ENCODE measurements around the gene DHODH.
A peak's percentile ranks its signal among the peaks of the same experiment; 100 is the strongest.
"Not testable (repeated sequence)": the region's sequence is repeated elsewhere in the genome, so short reads cannot be mapped to it uniquely, and the experiment has no call there.

Gene DHODH

DNA sequence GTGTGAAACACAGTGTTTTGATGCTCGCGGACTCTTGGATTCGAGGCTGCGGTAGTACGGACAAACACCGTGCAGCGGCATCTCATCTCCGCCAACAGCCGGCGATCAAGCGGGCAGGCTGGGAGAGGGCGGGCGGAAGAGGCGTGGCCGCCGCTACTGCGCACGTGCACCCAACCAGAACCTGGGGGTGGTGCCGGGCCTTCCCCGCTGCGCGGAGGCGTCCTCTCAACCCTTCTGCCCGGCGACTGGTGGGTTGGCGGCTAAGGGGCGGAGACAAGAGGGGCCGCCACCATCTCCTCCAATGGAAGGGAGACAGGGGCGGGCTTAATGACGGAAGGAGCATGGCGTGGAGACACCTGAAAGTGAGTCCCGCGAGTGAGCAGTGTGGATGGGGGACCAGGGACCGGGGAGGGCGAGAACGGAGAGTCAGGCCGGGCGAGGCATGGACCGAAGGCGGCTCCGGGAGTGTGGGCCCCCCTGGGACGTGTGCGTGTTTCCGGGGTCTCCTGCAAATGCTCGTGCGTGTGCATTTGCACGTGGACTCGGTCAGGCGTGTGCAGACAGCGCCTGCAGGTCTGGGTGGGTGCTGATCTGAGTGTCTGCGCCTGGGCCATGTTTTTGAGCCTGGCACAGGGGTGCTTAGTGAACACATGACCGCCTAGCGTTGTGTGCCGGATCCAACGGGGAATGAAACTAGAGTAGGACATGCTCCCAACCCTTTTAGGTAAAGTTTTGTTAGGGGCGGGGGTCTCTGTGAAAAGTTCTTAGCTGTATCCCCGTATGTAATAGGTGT lies at the start of gene DHODH:
TSS of gene DHODH (plus strand) at position 321 of the 793 bp plus-strand sequence. CDS start at position 342, 21 bp downstream.
- peak; percentile 97 for DNase-seq (ENCODE audit: low read depth in 2 of 2)

DNA sequence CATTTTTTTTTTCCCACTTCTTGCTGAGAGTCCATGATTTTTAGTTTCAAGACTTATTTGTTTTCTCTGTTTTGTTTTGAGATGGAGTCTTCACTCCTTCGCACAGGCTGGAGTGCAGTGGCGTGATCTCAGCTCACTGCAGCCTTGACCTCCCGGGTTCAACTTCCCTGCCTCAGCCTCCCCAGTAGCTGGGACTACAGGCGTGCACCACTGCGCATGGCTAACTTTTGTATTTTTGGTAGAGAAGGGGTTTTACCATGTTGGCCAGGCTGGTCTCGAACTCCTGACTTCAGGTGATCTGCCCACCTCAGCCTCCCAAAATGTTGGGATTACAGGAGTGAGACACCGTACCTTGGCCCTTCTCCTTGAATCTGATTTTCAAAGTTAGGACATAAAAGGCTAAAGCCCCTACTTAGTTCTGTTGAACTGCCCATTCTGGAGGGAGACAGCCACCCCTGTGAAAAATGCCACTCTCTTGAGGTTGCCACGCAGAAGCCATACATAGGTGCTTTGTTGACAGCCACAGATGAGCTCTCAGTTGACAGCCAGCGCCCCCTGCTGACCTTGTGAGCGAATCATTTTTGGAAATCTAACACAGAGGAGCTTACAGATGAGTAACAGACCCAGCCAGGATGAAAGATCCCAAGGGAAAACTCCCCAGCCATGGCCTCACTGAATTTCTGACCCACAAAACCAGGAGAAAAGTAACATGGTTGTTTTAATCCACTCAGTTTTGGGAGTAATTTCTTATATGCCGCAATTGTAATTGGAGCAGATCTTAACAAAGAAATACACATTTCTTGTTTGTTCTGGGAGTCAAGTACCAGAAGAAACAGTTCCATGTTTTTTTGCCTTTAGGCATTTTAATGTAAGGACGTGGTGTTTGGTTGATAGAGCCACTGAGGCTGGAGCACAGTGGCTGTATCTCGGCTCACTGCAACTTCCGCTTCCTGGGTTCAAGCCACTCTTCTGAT lies 47.2 kb upstream of the DHODH start:
- DNase-seq (ENCODE audit: low read depth in 2 of 2), result peak; percentile 68 to 78

DNA sequence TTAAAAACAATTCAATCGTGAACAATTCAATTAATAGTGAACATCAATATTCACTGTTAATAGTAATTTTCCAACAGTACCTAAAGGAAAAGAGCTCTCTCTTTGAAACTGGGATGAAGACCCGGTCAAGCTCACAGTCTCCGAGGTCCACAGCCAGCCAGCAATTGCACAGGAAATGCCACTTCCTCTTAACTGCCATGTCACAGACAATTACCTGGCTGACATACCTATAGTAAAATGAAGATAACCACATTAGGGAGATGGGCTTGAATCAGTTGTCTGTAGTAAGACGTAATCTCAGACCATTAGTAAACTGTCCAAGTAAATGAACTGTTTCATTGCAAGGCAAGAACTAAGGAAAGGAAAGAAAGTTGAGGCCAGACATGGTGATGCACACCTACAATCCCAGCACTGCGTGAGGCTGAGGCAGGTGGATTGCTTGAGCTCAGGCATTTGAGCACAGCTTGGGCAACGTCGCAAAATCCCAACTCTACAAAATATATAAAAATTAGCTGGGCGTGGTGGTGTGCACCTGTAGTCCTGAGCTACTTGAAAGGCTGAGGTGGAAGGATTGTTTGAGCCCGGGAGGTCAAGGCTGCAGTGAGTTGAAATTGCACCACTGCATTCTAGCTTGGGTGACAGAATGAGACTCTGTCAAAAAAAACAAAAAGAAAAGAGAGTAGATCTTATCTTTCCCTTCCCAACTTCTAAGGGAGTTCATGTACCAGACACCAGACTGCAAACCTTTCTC lies 45.2 kb upstream of the DHODH start:
- DNase-seq (ENCODE audit: low read depth in 2 of 2), result no peak

DNA sequence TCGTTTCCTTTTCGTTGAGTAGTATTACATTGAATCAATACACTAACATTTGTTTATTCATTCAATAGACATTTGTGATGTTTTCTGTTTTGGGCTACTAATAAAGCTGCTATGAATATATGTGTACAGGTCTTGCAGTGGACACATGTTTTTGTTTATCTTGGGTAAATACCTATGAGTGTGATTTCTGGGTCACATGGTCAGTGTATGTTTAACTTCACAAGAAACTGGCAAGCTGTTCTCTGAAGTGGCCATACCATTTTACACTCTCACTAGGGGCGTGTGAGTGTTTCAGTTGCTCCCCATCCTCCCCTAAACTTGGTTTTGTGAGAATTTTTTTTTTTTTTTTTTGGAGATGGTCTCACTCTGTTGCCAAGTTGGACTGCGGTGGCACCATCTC lies 43.3 kb upstream of the DHODH start:
- DNase-seq (ENCODE audit: low read depth in 2 of 2), result no peak

DNA sequence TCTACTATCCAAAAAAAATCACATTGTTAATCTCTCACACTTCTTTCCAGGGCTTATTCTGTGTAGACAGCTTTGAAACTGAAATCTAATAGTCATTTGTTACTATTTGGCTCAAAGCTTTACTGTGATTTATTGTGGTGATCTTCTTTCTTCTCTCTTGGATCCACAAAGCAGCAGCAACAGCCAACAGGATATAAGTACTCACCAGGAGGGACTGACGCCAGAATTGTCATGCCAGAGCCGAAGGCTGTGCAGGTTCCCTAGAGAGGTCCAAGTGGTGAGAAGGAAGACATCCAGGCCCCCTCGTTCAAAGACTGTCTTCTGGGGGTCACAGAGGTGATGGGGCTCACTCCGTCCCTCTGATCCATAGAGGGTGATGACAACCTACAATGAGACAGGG lies 41.6 kb upstream of the DHODH start:
- no peak for DNase-seq (ENCODE audit: low read depth in 2 of 2)

DNA sequence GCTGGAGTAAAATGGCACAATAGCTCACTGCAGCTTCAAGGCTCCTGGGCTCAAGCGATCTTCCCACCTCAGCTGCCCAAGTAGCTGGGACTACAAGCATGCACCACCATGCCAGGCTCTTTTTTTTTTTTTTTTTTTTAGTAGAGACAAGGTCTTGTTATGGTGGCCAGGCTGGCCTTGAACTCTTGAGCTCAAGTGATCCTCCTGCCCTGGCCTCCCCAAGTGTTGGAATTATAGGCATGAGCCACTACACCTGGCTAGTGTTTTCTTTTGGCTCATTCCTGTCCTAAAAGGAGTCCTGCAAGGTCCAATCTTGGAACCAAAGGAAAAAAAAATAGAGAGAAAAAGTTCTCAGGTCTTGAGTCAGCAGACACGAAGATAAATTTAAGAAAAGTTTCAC lies 39.2 kb upstream of the DHODH start:
- no peak for DNase-seq (ENCODE audit: low read depth in 2 of 2)

DNA sequence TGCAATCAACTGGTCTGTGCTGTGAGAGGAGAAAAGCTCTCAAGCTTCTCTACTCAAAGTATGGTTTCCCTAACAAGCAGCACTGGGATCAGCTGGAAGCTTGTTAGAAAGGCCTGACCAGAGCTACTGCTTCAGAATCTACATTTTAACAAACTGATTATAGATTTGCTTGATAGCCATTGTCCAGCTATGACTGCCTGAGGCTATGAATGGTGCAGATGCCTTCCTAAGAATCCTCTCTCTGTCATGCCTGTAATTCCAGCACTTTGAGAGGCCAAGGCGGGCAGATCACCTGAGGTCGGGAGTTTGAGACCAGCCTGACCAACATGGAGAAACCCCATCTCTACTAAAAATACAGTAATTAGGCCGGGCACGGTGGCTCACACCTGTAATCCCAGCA lies 37.0 kb upstream of the DHODH start:
- no peak for DNase-seq (ENCODE audit: low read depth in 2 of 2)

DNA sequence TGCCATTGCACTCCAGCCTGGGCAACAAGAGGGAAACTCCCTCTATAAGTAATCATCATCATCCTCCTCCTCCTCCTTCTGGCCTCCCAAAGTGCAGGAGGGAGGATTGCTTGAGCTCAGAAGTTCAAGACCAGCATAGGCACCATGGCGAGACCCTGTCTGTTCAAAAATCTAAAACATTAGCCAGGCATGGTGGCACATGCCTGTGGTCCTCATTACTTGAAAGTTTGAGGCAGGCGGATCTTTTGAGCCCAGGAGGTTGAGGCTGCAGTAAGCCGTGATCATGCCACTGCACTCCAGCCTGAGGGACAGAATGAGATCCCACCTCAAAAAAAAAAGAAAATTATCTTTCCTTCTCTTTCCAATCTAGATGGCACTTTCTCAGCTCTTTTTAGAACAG lies 36.2 kb upstream of the DHODH start:
- DNase-seq (ENCODE audit: low read depth in 2 of 2), result no peak

DNA sequence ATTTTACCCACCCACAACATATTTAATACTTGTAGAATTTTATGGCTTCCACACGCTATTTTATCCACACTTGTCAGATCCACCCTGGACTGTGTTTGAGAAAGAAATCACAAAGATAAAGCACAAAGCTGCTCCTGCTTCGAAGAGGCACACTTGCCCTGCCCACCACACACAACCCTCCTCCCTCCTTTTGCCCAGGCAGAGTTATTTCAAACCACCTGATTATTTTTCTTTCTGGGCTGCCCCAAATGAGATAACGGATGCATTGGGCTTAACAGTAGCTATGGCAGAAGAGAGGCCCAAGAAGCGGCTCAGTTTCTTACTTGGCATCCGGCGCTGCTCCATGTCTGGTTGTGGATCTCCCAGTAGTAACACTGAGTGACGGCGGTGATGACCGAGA lies 35.5 kb upstream of the DHODH start:
- DNase-seq (ENCODE audit: low read depth in 2 of 2), result no peak

DNA sequence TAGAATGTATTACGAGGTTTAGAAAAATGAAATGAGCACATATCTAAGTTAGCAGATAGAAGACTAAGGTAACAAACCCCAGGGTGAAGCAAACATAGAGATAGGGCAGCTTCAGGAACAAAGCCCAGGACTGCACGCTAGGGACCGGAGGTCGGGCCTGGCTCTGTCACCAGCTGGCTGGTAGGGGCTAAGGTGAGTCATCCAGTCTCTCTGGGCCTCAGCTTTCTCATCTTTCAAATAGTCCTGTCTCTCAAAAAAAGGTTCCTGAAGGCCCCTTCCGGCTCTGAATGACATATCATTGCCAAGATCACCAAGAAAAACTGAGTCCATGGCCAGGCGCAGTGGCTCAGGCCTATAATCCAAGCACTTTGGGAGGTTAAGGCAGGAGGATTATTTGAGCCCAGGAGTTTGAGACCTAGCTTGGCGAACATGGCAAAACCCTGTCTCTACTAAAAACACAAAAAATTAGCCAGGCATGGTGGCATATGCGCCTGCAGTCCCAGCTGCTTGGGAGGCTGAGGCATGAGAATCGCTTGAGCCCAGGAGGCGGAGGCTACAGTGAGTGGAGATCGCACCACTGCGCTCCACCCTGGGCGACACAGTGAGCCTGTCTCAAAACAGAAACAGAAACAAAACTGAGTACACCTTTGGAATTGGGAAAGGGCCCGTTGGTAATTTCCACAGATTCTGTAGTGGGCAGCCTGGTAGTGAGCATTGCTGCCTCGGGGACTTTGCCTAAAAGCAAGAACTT lies 34.3 kb upstream of the DHODH start:
- DNase-seq (ENCODE audit: low read depth in 2 of 2), result no peak

DNA sequence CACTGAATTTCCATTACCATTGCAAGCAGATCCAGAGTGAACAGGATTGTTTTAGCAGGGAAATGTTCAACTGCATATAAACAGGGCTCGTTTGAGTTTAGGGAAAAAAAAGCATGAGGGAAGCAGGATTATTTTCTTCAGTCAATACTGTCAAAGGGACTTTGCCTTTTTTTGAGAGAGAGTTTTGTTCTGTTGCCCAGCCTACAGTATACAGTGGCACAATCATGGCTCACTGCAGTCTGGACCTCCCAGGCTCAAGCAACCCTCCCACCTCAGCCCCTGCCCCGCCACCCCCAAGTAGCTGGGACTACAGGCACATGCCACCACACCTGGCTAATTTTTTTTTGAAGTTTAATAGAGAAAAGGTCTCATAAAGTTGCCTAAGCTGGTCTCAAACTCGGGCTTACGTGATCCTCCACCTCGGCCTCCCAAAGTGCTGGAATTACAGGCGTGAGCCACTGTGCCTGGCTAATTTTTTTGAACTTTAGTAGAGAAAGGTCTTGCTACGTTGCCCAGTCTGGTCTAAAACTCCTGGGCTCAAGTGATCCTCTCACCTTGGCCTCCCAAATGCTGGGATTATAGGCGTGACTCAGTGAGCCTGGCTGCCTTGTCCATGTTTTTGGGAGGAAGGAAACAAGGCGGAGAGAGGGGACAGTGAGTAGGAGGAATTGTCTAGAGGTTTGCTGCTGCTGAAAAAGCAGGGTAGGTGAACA lies 23.1 kb upstream of the DHODH start:
- DNase-seq (ENCODE audit: low read depth in 2 of 2), result no peak

DNA sequence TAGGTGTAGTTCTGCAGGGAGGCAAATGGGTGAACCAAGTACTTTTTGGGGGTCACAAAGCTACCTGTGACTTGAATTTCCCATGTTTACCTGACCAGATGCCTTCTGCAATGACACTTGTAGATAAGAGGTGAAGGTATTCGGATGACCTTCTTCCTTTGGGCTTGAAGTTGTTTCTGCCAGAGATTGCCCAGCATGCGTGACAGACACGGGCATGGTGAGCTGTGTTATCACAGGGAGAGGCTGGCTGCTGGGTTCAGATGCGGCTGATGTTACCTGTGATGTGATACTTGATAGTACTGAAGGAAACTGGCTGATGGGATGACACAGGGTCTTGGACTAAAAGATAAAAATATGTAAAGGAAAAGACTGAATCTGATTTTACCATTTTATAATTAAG lies 22.4 kb upstream of the DHODH start:
- DNase-seq (ENCODE audit: low read depth in 2 of 2), result no peak

DNA sequence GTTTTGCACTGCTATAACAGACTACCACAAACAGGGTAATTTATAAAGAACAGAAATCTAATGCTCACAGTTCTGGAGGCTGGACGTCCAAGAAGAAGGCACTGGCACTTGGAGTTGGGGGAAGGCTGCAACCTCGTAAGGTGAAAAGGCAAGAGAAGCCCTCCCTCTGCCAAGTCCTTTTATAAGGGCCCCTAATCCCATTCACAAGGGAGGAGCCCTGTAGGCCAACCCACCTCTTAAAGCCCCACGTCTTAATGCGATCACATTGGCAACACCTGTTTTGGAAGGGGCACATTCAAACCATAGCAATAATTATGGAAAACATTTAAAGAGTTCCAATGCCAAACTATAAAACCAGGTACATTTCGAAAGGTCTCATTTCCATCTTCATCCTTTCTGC lies 13.5 kb upstream of the DHODH start:
- no peak for DNase-seq (ENCODE audit: low read depth in 2 of 2)

DNA sequence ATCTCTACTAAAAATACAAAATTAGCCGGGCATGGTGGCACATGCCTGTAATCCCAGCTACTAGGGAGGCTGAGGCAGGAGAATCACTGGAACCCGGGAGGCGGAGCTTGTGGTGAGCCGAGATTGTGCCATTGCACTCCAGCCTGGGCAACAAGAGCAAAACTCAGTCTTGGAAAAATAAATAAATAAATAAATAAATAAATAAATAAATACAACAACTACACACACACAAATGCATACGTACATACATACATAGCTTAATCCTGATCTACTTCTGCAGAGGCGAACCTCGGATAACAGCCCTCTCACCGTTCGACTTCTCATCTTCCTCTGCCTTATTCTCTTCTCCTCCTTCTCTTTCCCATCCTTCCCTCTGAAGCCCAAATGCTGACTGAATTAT lies 11.0 kb upstream of the DHODH start:
- not testable (repeated sequence) for DNase-seq (ENCODE audit: low read depth in 2 of 2)

DNA sequence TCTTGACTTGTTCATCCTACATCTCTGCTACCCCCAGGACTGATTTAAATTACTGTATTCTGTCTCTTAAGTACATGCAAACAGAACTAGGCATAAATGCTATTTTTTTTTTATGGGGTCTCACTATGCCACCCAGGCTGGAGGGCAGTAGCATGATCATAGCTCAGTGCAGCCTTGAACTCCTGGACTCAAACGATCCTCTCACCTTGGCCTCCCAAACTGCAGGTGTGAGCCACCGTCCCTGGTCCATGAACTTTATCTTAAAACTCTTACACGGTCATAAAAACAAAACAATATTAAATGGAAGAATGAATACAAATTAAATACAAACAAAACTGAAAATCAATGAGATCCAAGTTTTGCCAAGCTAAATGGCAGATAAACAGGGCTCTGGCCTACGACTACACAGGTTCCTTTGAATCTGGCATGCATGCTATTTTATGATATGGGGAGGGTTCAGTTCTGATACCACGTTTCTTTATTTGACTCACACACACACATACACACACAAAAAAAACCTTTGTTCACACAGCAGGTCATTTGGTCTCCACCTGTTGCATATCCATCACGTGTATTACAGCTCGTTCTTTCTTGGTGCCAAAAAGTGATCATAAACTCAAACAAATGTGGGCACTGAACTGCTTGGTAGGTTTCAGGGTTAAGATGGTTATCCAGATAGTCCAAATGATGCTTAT lies 7.2 kb upstream of the DHODH start:
- DNase-seq (ENCODE audit: low read depth in 2 of 2), result no peak

DNA sequence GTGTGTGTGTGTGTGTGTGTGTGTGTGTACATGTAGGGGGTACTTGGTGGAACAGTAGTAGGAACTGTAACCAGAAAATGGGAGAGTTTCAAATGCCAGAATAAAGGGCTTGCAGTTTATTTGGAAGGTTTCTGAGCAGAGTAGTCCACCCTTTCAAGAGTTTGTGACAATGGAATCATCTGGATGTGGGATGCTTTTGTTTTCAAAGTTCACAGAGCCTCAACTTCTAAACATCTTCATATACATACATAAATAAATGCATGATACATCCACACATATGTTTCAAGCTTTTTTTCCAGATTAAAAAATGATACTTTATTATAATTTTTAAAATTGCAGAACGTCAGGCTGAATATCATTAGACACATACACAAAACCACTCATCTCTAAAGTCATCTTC lies 5.9 kb upstream of the DHODH start:
- no peak for DNase-seq (ENCODE audit: low read depth in 2 of 2)

DNA sequence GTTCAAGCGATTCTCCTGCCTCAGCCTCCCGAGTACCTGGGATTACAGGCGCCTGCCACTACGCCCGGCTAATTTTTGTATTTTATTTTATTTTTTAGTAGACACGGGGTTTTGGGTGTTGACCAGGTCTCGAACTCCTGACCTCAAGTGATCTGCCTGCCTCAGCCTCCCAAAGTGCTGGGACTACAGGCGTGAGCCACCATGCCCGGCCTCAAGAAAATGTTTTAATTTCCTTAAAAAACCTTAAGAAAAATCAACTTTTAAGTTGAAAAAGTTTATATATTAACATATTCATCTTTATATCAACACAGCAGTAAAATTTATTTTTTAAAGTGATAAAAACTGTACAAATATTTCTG lies 500 bp upstream of the DHODH start:
- not testable (repeated sequence) for DNase-seq (ENCODE audit: low read depth in 2 of 2)

DNA sequence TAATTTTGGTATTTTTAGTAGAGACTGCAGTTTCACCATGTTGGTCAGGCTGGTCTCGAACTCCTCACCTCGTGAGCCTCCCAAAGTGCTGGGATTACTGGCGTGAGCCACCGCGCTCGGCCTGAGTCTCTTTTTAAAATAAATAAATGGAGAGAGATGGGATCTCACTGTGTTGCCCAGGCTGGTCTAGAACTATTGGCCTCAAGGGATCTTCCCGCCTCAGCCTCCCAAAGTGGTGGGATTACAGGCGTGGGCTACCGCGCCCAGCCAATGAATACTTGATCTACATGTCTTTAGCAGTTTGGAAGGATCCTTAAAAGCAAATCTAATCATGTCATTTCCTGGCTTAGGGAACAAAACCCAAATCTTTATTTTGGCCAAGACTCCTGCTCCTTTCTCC lies 1.2 kb downstream of the DHODH start:
- no peak for DNase-seq (ENCODE audit: low read depth in 2 of 2)

DNA sequence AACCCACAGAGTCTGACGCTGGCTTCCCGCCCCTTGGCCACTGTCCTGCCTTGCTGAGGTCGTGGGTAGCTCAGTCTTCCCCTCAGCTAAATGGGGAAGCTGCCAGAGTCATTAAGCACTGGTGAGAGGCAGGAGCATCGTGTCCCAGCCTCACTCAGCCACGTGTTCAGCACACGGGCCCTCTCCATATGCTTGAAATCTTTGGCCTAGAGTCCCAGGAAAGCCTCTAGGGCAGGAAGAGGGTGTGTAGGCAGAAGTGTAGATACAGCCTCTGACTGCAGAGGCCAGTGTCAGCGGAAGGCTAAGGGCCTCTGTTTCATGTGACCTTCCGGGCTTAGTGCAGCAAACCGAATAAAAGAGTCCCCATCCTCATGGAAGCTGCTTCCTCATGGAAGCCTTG lies 4.1 kb downstream of the DHODH start:
- no peak for DNase-seq (ENCODE audit: low read depth in 2 of 2)

DNA sequence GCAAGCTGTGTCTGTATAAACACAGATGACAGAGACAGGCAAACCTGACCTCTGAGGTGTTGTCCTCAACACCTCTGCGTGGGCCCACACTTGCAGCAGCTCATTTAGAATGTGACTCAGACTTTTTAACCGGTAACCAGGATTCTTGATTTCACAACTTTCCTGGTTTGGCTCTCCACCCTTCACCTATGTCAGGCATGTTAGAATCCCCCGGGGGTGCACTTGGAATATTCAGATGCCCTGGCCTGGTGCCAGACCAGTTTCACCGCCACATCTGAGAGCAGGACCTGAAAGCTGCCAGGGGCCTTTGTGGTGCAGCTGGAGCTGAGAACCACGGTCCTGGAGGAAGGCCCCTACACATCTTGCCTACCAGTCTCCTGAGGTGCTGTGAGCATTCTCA lies 4.8 kb downstream of the DHODH start:
- DNase-seq (ENCODE audit: low read depth in 2 of 2), result no peak

Data from stimulated activated CD4-positive, alpha-beta T cell treated with anti-CD3 and anti-CD28 coated beads, Interleukin-12 subunit alpha, Interleukin-12 subunit beta, amount 100 ng/mL, for 24 hours (primary cell).